Activated CD4-positive, alpha-beta T cell treated with anti-CD3 and anti-CD28 coated beads, Interleukin-2, amount 50 U/mL, for 4 hours (primary cell): ENCODE data around the gene KLB.
"Not testable (repeated sequence)": the region's sequence is repeated elsewhere in the genome, so short reads cannot be mapped to it uniquely, and the experiment has no call there.

Experiments
- DNase-seq, 2 experiments: peaks; one replicate each; pipeline ENCODE4 v3.0.0-alpha.2; 2020

KLB gene

DNA sequence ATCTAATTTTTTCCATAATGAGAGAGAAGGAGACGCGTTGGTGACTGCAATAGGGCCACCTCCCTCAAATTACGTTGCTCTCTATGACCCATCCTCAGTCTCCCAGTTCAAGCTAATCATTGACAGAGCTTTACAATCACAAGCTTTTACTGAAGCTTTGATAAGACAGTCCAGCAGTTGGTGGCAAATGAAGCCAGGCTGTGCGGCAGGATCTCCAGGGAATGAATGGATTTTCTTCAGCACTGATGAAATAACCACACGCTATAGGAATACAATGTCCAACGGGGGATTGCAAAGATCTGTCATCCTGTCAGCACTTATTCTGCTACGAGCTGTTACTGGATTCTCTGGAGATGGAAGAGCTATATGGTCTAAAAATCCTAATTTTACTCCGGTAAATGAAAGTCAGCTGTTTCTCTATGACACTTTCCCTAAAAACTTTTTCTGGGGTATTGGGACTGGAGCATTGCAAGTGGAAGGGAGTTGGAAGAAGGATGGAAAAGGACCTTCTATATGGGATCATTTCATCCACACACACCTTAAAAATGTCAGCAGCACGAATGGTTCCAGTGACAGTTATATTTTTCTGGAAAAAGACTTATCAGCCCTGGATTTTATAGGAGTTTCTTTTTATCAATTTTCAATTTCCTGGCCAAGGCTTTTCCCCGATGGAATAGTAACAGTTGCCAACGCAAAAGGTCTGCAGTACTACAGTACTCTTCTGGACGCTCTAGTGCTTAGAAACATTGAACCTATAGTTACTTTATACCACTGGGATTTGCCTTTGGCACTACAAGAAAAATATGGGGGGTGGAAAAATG, at the start of gene KLB:
TSS of gene KLB (plus strand) at position 168 of the 821 bp plus-strand sequence. CDS start at position 188, 20 bp downstream.
- DNase-seq, result no peak

DNA sequence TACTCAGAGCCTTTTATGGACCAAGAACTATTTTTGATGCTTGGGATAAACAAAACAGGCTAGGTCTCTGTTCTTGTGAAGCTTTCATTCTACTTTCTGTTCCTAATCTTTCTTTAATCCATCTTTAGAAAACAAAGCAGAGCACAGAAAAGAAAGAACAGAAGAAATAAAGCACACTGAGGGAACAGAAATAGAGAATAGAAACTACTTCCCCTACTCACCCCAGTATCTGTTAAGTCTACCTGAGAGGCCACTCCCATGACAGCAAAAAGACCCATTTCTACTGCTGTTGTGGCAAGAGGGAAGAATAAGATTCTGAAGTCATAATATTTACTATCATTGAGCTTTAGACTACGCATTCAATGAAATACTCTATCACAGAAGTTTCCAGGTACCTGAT, 49.7 kb upstream of the KLB start:
- DNase-seq, result no peak

- not testable (repeated sequence) for DNase-seq
These were observed 46.1 kb upstream of the KLB start for GRCh38 chr4:39360611-39361010.

DNA sequence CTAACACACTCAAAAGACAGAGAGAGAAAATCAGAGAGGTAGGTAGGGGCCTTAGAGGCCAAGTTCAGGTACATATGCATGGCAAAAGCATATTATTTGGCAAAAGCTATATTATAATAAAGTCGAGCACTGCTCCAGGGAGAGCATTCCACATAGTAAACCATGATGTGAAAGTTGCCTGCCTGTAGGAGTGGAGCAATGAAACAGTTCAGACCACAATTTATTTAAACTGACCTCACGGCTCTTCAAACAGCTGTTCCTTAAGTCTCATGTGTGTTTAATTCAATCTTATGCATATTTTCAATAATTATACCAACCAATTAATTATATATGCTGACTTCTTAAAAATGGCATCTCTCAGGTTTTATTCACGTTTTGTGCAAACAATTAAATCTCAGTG, 43.9 kb upstream of the KLB start:
- no peak for DNase-seq

DNA sequence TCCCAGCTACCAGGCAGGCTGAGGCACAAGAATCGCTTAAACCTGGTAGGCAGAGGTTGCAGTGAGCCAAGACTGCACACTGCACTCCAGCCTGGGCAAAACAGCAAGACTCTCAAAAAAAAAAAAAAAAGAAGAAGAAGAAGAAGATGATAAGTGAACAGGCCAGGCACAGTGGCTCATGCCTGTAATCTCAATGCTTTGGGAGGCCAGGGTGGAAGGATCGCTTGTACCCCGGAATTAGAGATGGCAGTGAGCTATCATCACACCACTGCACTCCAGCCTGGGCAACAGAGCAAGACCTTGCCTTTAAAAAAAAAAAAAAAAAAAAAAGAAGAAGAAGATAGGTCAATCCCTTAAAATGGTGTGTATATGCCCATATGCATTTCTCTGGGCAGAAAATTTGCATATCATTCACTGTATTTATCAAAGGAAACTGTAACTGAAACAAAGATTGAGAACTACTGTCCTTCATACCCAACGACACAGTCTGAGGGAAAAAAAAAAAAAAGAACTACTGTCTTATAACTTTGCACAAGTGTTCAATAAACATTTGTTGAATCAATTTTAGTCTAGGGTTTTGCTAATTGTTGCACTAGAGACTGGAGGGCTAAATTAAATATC, 42.8 kb upstream of the KLB start:
- no peak for DNase-seq

- no peak for DNase-seq
These were observed 41.4 kb upstream of the KLB start for GRCh38 chr4:39365360-39365759.

GRCh38 chr4:39365830-39366771, 40.6 kb upstream of the KLB start, which contains the start of gene RFC1:
TSS of gene RFC1 (minus strand) at chr4:39366362. CDS start at chr4:39366241, 121 bp downstream.
- peak; percentile 92 to 93 for DNase-seq

DNA sequence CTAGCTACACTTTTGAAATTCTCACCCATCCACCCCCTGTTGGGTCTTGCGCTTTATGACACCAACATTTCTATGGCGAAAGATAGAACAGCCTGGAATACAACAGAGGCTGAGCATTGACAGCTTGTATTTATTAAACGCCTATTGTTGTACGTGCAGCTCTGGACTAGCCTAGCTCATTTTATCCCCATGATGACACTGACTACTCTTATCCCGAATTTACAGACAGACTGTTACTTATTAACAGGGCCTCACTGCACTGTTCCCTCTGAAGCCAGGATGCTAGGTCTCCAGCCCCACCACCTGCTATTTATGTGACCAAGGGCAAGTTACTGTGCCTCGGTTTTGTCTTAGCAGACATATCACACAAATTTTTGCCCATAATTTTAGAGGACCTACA, 39.6 kb upstream of the KLB start:
- no peak for DNase-seq

DNA sequence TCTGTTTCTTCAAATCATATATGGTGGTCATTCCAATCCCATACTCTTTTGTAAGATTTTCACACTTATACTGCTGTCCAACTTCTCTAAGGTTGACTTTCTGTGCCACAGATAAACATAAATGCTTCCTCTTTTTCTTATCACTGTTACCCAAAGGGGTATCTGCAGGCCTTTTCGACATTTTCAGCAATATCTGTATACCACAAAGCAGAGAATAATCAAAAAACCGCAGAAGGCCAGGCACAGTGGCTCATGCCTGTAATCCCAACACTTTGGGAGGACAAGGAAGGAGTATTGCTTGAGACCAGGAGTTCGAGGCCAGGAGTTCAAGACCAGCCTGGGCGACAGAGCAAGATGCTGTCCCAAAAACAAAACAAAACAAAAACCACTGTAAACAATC, 37.4 kb upstream of the KLB start:
- no peak for DNase-seq

DNA sequence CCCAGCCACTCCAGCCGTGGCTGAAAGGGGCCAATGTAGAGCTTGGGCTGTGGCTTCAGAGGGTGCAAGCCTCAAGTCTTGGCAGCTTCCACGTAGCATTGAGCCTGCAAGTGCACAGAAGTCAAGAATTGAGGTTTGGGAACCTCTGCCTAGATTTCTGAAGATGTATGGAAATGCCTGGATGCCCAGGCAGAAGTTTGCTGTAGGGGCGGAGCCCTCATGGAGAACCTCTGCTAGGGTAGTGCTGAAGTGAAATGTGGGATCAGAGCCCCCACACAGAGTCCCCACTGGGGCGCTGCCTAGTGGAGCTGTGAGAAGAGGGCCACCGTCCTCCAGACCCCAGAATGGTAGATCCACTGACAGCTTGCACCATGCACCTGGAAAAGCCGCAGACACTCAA, 35.5 kb upstream of the KLB start:
- not testable (repeated sequence) for DNase-seq

- no peak for DNase-seq
These were observed 31.3 kb upstream of the KLB start for GRCh38 chr4:39375478-39375877.

GRCh38 chr4:39383690-39384089, 23.0 kb upstream of the KLB start:
- DNase-seq, result no peak

DNA sequence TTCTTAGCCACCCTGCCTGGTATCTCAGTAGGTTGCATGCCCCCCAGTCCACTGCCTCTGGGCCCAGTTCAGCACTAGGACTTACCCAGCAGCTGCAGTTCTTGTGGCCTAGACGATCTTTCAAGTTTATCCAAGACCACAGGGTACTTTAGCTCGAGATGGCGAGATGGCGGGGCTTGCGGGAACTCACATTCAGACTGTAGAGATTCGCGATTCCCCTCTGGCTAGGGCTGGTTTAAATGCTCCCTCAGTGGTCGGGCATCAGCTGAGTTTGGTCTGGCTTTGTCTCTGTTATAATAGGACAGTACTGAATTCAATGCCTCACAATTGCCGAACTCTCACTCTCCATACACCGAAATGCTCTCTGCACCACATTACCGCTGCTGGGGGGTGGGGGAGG, 22.2 kb upstream of the KLB start:
- no peak for DNase-seq

- DNase-seq, result no peak
These were observed 16.1 kb upstream of the KLB start for GRCh38 chr4:39390603-39391002.

DNA sequence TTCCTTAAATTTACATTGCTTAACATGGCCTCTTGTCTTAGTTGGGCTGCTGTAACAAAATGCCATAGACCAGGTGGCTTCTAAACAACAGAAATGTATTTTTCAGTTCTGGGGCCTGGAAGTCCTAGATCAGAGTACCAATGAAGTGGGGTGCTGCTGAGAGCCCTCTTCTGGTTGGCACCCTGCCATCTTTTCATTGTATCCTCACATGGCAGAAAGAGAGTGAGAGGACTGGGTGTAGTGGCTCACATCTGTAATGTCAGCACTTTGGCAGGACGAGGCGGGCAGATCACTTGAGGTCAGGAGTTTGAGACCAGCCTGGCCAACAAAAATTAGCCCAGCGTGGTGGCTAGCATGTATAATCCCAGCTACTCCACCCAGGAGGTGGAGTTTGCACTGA, 12.0 kb upstream of the KLB start:
- DNase-seq, result no peak

DNA sequence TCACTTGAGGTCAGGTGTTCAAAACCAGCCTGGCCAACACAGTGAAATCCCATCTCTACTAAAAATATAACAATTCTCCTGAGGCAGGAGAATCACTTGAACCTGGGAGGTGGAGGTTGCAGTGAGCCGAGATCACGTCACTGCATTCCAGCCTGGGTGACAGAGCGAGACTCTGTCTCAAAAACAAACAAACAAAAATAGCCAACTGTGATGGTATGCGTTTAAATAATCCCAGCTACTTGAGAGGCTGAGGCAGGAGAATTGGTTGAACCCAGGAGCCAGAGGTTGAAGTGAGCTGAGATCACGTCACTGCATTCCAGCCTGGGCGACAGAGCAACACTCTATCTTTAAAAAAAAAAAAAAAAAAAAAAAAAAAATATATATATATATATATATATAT, 5.1 kb upstream of the KLB start:
- not testable (repeated sequence) for DNase-seq

DNA sequence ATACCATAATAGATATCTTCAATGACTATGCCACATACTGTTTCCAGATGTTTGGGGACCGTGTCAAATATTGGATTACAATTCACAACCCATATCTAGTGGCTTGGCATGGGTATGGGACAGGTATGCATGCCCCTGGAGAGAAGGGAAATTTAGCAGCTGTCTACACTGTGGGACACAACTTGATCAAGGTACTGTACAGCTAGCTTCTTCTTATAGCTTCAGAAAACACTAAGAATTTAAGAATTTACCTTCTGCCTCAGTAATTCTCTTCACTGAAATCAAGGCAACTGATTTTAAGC, 805 bp downstream of the KLB start:
- DNase-seq, result no peak

GRCh38 chr4:39410415-39410814, 3.7 kb downstream of the KLB start:
- DNase-seq, result no peak

DNA sequence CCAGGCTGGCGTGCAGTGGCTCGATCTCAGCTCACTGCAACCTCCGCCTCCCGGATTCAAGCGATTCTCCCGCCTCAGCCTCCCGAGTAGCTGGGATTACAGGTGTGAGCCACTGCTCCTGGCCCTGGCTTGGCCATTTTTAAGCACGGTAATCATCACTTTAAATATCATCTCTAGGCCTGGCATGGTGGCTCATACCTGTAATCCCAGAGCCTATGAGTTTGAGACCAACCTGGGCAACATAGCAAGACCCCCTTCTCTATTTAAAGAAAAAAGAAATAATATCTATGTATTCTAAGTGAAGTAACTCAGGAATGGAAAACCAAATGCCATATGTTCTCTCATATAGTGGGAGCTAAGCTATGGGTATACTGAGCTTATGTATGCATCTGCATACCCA, 4.8 kb downstream of the KLB start:
- not testable (repeated sequence) for DNase-seq

DNA sequence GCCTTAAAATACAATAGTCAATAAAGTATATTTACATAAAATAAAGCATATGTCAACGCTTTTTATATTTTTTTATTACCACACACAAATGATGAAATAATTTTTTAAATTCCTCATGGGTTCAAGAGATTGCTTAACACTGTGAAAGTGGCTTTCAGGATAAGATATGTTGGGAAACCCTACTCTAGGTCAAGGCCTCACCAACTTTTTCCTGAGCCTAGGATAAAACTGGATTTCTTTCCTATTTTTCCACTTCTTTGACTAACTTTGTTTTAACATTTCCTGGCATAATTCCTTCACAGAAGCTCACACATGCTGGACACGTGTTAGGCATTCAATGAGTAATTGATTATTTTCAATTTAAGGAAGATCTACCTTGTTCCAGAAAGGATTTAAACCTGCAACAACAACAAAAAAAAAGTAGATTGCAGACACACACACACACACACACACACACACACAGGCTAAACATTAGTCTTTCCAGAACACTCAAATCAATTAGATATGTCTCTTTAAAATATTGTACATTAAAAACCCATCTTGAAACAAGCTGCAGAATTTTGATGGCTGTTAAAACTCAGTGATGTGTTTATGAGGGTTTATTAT, 9.1 kb downstream of the KLB start:
- no peak for DNase-seq

GRCh38 chr4:39422247-39422646, 15.5 kb downstream of the KLB start:
- DNase-seq, result no peak

DNA sequence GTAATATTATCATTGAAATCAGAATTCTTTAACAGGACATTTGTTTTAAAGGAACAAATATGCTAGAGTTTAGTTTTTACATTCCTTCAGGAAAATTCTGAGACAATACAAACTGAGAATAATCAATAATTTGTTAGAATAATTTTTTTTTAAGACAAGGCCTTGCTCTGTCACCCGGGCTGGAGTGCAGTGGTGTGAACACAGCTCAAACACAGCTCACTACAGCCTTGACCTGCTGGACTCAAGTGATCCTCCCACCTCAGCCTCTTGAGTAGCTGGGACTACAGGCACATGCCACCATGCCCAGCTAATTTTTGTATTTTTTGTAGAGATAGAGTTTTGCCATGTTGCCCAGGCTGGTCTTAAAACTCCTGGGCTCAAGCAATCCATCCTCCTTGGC, 18.6 kb downstream of the KLB start:
- DNase-seq, result not testable (repeated sequence)

- DNase-seq, result no peak
These were observed 20.0 kb downstream of the KLB start for GRCh38 chr4:39426728-39427127.
